ENCODE measurements around the gene GUK1.

GRCh38 chr1:228176461-228177182 is 36.5 kb downstream of the GUK1 start:
- TF ChIP-seq EZH2phosphoT487 (IDR thresholded peaks at IDR 0.05; ENCODE audit: insufficient read depth, low read depth), result no peak
- TF ChIP-seq EZH2 (IDR thresholded peaks at IDR 0.05; ENCODE audit: insufficient read depth, poor library complexity, severe bottlenecking), result no peak

All from GM23248 (cell line).